Common myeloid progenitor, CD34-positive (primary cell): ENCODE measurements around the gene ANKRD52.

Experiments used
- CTCF ChIA-PET: fragments of 350-600 bp; sonication (Branson Sonifier 250); formaldehyde crosslinking; loops from one replicate; lab custom pipeline; 2021; ENCODE audit warnings: antibody characterized with exemption; lab: Charles Lee
- POLR2A ChIA-PET: fragments of 350-600 bp; sonication (Branson Sonifier 250); formaldehyde crosslinking; loops from one replicate; lab custom pipeline; 2021; ENCODE audit warnings: antibody characterized with exemption; lab: Charles Lee
- DNase-seq, 3 donors: peaks; one replicate each; pipeline versions ENCODE4 v3.0.0 to v3.0.0-alpha.2; 2013
- H3K27ac ChIP-seq, 2 experiments: 1 replicate in 1 of 2; 2 replicates in 1 of 2; pipeline ENCODE4 v1.7.0; 2013; ENCODE audit warnings: inconsistent platforms in 2 of 2, low read length in 2 of 2, mild to moderate bottlenecking in 2 of 2, low read depth in 1 of 2, moderate library complexity in 1 of 2; ENCODE audit not compliant: severe bottlenecking in 2 of 2, insufficient read depth in 1 of 2, poor library complexity in 1 of 2
- H3K27me3 ChIP-seq, 5 experiments: replicated peaks in 2 of 5; 1 replicate in 3 of 5; 2 replicates in 2 of 5; pipeline versions ENCODE4 v1.6.1 to v1.7.0; 2013; ENCODE audit warnings: low read length in 4 of 5, mild to moderate bottlenecking in 2 of 5, moderate library complexity in 2 of 5, inconsistent platforms in 1 of 5; ENCODE audit not compliant: insufficient read depth in 5 of 5, control insufficient read depth in 4 of 5
- H3K36me3 ChIP-seq, 4 experiments: 1 replicate in 2 of 4; 2 replicates in 2 of 4; pipeline versions ENCODE4 v1.6.1 to v1.7.0; 2013; ENCODE audit warnings: low read length in 3 of 4, control low read depth in 1 of 4, mild to moderate bottlenecking in 1 of 4; ENCODE audit not compliant: control insufficient read depth in 4 of 4, insufficient read depth in 4 of 4
- H3K4me1 ChIP-seq, 4 experiments: 1 replicate in 3 of 4; 2 replicates in 1 of 4; pipeline versions ENCODE4 v1.6.1 to v1.7.1; 2013; ENCODE audit warnings: low read length in 3 of 4, mild to moderate bottlenecking in 3 of 4, control low read depth in 1 of 4, inconsistent platforms in 1 of 4, moderate library complexity in 1 of 4; ENCODE audit not compliant: control insufficient read depth in 4 of 4, insufficient read depth in 4 of 4; ENCODE audit errors: control extremely low read depth in 1 of 4
- H3K4me3 ChIP-seq, 7 experiments: 1 replicate in 4 of 7; 2 replicates in 3 of 7; pipeline versions ENCODE4 v1.5.1 to v1.7.0; 2013; ENCODE audit warnings: mild to moderate bottlenecking in 7 of 7, low read length in 6 of 7, moderate library complexity in 6 of 7, inconsistent platforms in 2 of 7, low read depth in 2 of 7, control low read depth in 1 of 7; ENCODE audit not compliant: insufficient read depth in 4 of 7, control insufficient read depth in 1 of 7; ENCODE audit errors: extremely low read depth in 1 of 7
- H3K9me3 ChIP-seq, 5 experiments: 1 replicate in 4 of 5; 2 replicates in 1 of 5; pipeline versions ENCODE4 v1.6.1 to v1.7.1; 2013; ENCODE audit warnings: low read length in 4 of 5, mild to moderate bottlenecking in 2 of 5, inconsistent platforms in 1 of 5, low read depth in 1 of 5, moderate library complexity in 1 of 5; ENCODE audit not compliant: control insufficient read depth in 4 of 5, insufficient read depth in 2 of 5; ENCODE audit errors: control extremely low read depth in 1 of 5
- WGBS: methylation state at CpG from one replicate; pipeline ENCODE4 v1.1.5; 2013; ENCODE audit not compliant: insufficient coverage; 5-methylcytosine and 5-hydroxymethylcytosine counted together

The ANKRD52 gene

DNA sequence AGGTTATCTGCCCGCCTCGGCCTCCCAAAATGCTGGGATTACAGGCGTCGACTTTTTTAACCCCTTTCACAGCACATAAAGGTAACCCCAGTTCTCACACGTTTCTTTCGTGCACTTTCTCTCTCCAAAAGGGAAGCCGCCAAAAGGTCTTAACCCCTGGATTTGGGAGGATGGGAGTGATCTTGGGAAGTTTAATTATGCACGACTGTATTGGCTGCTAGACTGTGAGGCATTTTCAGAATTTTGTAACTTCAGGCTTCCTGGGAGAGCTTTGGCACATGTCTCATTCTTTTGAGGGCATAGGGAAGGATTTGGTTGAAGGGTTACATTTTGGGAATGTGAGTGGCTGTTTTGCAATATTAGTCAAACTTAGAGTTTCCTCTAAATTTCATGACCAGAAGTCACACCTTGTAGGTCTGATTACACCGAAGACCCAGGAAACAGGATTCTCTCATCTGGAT is 67.5 kb downstream of the ANKRD52 start:
- Histone ChIP-seq H3K27me3 (no peaks in the 10 kb centered on the region), H3K4me1 (peaks cover 8 to 36% (median 30%) of the 10 kb centered on the region in 4 experiments), H3K27ac (peak overlapping the region in 1 of 2 experiments; percentile 87), H3K4me3 (peak overlapping the region; percentile 51 to 95 (median 82)), H3K36me3 (peaks cover 4 to 11% (median 6%) of the 10 kb centered on the region in 4 experiments), H3K9me3 (no peaks in the 10 kb centered on the region)
- peak in 1 of 3 donors; percentile 6 for DNase-seq
- 13% methylated on average over 6 of the region's 9 CpGs for WGBS
- ChIA-PET CTCF (interaction anchor here (1.1 to 8.4 kb wide), 11 partner anchors 14 to 315 kb away, joined by 3 to 198 read pairs (median 9); partner anchors contain the start of genes ANKRD52, ESYT1, RNF41 and ZC3H10), POLR2A (interaction anchor here (1.9 kb wide), 1 partner anchor 72 kb away, joined by 13 read pairs; the partner anchor contains the start of gene ZC3H10)

DNA sequence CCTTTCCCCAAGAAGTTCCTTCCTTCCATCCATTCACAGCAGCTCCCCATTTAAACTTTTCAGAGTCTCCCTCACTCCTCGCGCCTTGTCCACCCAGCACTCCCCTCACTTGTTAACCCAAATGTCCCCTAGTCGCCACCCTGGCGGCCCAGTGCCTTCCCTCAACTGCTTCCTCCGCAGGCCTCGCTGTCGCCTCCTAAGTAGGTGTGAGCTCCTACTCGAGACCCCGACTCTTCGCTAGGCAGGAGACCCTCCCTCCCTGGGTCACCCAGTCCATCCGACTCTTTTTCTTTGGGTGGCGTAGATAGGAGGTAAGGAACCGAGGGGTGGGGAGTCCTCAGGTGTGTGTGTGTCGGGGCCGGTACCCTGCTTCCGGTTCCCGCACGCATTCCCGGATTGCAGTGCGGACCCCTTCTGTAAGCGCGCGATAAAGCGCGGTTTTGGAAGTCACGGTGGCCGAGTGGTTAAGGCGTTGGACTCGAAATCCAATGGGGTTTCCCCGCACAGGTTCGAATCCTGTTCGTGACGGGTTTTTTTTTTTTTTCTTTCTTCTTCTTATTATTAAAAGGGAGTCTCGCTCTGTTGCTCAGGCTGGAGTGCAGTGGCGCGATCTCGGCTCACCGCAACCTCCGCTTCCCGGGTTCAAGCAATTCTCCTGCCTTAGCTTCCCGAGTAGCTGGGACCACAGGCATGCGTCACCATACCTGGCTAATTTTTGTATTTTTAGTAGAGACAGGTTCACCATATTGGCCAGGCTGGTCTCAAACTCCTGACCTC is 68.1 kb downstream of the ANKRD52 start:
- Histone ChIP-seq H3K4me1 (peaks cover 8 to 36% (median 30%) of the 10 kb centered on the region in 4 experiments), H3K4me3 (peak overlapping the region; percentile 51 to 95 (median 82)), H3K36me3 (peaks cover 8 to 13% (median 9%) of the 10 kb centered on the region in 4 experiments), H3K9me3 (no peaks in the 10 kb centered on the region), H3K27me3 (no peaks in the 10 kb centered on the region), H3K27ac (peak overlapping the region; percentile 64 to 87)
- ChIA-PET POLR2A (interaction anchor here (0.6 to 3.0 kb wide), 11 partner anchors 12 to 474 kb away, joined by 3 to 13 read pairs (median 3); partner anchors contain the start of genes ANKRD52, BLOC1S1, ESYT1 and RNF41), CTCF (interaction anchor here (0.6 to 8.4 kb wide), 26 partner anchors 9 to 316 kb away, joined by 3 to 198 read pairs (median 4); partner anchors contain the start of genes ANKRD52, ESYT1, PAN2 and RNF41)
- peak; percentile 83 to 92 (median 91) for DNase-seq
- under 1% methylated on average over 30 of the region's 42 CpGs for WGBS

DNA sequence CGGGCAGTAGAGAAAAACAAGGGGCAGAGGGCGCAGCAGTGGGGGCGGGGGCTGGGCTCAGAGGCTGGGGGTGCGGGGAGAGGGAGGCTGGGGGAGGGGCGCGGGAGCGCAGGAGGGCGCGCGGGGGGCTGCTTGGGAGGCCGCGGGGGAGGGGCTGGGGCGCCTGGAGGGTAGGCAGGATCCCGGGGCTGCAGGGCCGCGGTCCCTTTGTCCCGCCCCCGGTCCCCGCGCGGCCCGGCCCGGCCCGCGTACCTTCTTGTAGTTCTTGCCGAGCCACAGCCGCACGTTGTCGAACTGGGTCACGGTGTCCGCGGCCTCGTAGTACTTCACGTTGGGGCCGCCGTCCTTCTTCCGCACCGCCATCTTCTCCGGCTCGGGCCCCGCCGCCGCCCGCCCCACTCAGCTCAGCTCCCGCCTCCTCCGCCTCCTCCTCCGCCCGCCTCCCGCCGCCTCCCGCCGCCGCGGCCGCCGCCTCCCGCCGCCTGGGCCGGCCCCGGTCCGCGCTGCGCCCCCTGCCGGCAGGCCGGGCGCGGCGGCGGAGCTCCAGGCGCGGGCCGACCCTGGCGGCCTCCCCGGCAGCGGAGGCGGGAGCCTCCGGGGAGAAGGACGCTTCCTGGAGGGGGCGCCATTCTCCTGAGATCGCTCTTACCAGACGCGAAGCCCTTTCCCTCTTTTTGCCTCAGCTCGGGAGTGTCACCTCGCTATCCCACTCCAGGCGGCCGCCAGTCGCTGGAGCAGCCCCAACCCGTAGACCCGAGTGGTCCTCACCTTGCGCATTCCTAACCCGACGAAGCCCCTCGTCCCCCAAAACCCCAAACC is 68.9 kb downstream of the ANKRD52 start, which contains the start of gene SMARCC2:
Gene SMARCC2 (minus strand): TSS at position 385 of the 819 bp plus-strand sequence. CDS start 22 bp downstream, at position 363.
- Histone ChIP-seq H3K4me1 (peaks cover 8 to 36% (median 30%) of the 10 kb centered on the region in 4 experiments), H3K27me3 (no peaks in the 10 kb centered on the region), H3K36me3 (peaks cover 15 to 20% (median 17%) of the 10 kb centered on the region in 4 experiments), H3K9me3 (no peaks in the 10 kb centered on the region), H3K27ac (peak within 1 kb of the TSS; percentile 66 to 87), H3K4me3 (peak within 1 kb of the TSS; percentile 65 to 95 (median 88))
- ChIA-PET CTCF (interaction anchor here (0.6 to 8.4 kb wide), 31 partner anchors 8 to 316 kb away, joined by 3 to 198 read pairs (median 4); partner anchors contain the start of genes ANKRD52, ESYT1, MYL6 and PAN2), POLR2A (interaction anchor here (0.6 to 3.0 kb wide), 13 partner anchors 12 to 473 kb away, joined by 3 to 13 read pairs (median 3); partner anchors contain the start of genes ANKRD52, BLOC1S1, ESYT1 and RNF41)
- DNase-seq: peak; percentile 86 to 89 (median 87)
- WGBS: under 1% methylated on average over 73 of the region's 93 CpGs

DNA sequence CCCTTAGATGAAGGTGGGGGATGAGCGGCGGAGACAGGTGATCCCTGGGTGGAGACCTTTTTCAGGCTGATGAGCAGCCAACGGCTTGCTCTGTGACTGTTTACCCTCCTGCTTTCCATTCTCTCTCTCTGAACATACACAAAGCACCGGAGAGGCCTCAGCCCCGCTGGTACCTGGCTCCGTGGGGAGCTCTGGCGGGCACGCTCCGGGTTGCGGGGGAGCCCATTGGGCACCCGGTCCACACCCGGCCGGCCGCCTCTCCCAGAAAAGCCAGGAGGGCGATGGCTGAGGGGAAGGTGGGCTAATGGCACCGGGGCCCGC is 69.4 kb downstream of the ANKRD52 start:
- 3% methylated on average over 9 of the region's 17 CpGs for WGBS
- CTCF ChIA-PET: interaction anchor here (0.7 to 8.4 kb wide), 21 partner anchors 8 to 142 kb away, joined by 3 to 198 read pairs (median 5); partner anchors contain the start of genes ESYT1, MYL6, RNF41 and ZC3H10

DNA sequence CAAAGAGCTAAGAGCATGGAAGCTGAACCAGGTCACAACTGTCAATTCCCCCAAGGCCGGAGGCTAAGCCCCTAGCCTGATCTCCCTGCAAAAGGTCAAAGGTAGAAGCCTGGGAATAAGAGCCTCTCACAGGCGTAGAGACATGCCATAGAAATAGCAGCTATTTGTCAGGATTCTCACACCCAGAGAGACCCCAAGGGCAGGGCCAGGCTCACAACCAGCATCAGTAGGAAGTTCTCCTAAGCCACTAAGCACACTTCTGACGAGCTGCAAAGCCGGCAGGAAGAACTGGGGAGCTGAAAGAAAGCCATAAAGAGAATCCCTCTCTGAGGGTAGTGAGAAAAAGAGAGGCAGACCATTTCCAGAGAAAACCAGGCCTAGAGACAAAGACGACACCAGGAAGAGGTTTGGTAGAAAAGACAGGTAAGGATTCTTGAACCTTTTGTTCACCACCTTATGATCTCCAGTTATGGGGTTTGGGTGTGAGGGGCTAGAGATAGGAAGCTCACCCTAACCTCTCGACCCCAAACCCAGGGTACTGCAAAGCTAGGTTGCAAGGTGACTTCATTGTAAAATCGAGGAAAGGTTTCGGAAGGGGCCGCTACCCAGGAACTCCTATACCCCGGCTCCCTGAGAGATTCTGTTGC is 69.9 kb downstream of the ANKRD52 start:
- Histone ChIP-seq H3K4me1 (peaks cover 8 to 36% (median 30%) of the 10 kb centered on the region in 4 experiments), H3K27me3 (no peaks in the 10 kb centered on the region), H3K4me3 (peak overlapping the region; percentile 65 to 95 (median 88)), H3K9me3 (no peaks in the 10 kb centered on the region), H3K27ac (peak overlapping the region; percentile 66 to 84), H3K36me3 (peaks cover 23 to 31% (median 26%) of the 10 kb centered on the region in 4 experiments)
- CTCF ChIA-PET: interaction anchor here (0.6 to 8.4 kb wide), 21 partner anchors 8 to 142 kb away, joined by 3 to 198 read pairs (median 5); partner anchors contain the start of genes ESYT1, MYL6, RNF41 and ZC3H10
- DNase-seq: no peak
- 10% methylated on average over 10 of the region's 10 CpGs for WGBS
- POLR2A ChIA-PET: interaction anchor here (0.6 to 3.0 kb wide), 5 partner anchors 18 to 62 kb away, joined by 3 to 11 read pairs (median 4); partner anchors contain the start of gene RNF41

More for the DNA sequence above, 69.4 kb downstream of the ANKRD52 start:
- POLR2A ChIA-PET: interaction anchor here (0.6 to 3.0 kb wide), 7 partner anchors 18 to 70 kb away, joined by 3 to 13 read pairs (median 6); partner anchors contain the start of genes RNF41 and ZC3H10
- Histone ChIP-seq H3K9me3 (no peaks in the 10 kb centered on the region), H3K27ac (peak overlapping the region; percentile 66 to 84), H3K4me1 (peaks cover 8 to 36% (median 30%) of the 10 kb centered on the region in 4 experiments), H3K36me3 (peaks cover 21 to 26% (median 23%) of the 10 kb centered on the region in 4 experiments), H3K27me3 (no peaks in the 10 kb centered on the region), H3K4me3 (peak overlapping the region; percentile 65 to 95 (median 88))
- no peak for DNase-seq
